GM12891 (cell line): ENCODE measurements around the gene NPHP4.

Source experiments
- DNase-seq: peaks from one replicate; pipeline ENCODE4 v3.0.0; 2011; ENCODE audit warnings: low spot score; ENCODE audit not compliant: insufficient read length
- FAIRE-seq: peaks from 2 replicates; lab custom pipeline; 2011; peaks lifted over from hg19 to GRCh38; lab: Jason Lieb, UNC
- PAX5 ChIP-seq: IDR thresholded peaks from 2 replicates; pipeline ENCODE4 v1.6.1; 2011; ENCODE audit warnings: low read length, moderate library complexity, mild to moderate bottlenecking; ENCODE audit not compliant: insufficient read depth, severe bottlenecking
- POLR2A ChIP-seq: IDR thresholded peaks from 2 replicates; pipeline ENCODE4 v1.6.1; 2011; ENCODE audit warnings: low read depth, low read length, control low read depth
- POLR2AphosphoS5 ChIP-seq: IDR thresholded peaks from 2 replicates; pipeline ENCODE4 v1.6.1; 2011; ENCODE audit warnings: low read depth, low read length, control low read depth
- POU2F2 ChIP-seq: IDR thresholded peaks from 2 replicates; pipeline ENCODE4 v1.6.1; 2011; ENCODE audit warnings: low read depth, mild to moderate bottlenecking, control low read depth, low read length, moderate library complexity
- SPI1 ChIP-seq: IDR thresholded peaks from 2 replicates; pipeline ENCODE4 v1.6.1; 2011; ENCODE audit warnings: low read depth, low read length, control low read depth
- TAF1 ChIP-seq: IDR thresholded peaks from 2 replicates; pipeline ENCODE4 v1.6.1; 2011; ENCODE audit warnings: low read depth, low read length, control low read depth

The NPHP4 gene

GRCh38 chr1:5906966-5907365 is 85.3 kb downstream of the NPHP4 start:
- TF ChIP-seq TAF1: no peak
- no peak for TF ChIP-seq POLR2A
- no peak for TF ChIP-seq POU2F2
- no peak for TF ChIP-seq POLR2AphosphoS5
- TF ChIP-seq SPI1: no peak
- TF ChIP-seq PAX5: no peak
- DNase-seq (no peak), FAIRE-seq (no peak)

- FAIRE-seq: no peak
- TF ChIP-seq TAF1: no peak
- TF ChIP-seq SPI1: no peak
- TF ChIP-seq PAX5: no peak
- no peak for TF ChIP-seq POLR2AphosphoS5
- no peak for DNase-seq
These were observed 86.1 kb downstream of the NPHP4 start for GRCh38 chr1:5906116-5906515.

- DNase-seq (no peak), FAIRE-seq (no peak)
- TF ChIP-seq SPI1 (no peak), TAF1 (no peak), POLR2A (no peak), PAX5 (no peak), POU2F2 (no peak), POLR2AphosphoS5 (no peak)
These were observed 86.8 kb downstream of the NPHP4 start for GRCh38 chr1:5905436-5905835.

- no peak for TF ChIP-seq TAF1
- no peak for TF ChIP-seq POU2F2
- no peak for TF ChIP-seq POLR2A
- TF ChIP-seq POLR2AphosphoS5: no peak
- no peak for TF ChIP-seq SPI1
- TF ChIP-seq PAX5: no peak
- no peak for FAIRE-seq
- DNase-seq: no peak
These were observed 87.7 kb downstream of the NPHP4 start for GRCh38 chr1:5904551-5904950.

- DNase-seq (no peak), FAIRE-seq (no peak)
- no peak for TF ChIP-seq TAF1
- no peak for TF ChIP-seq PAX5
- TF ChIP-seq POLR2AphosphoS5: no peak
- TF ChIP-seq POU2F2: no peak
- TF ChIP-seq SPI1: no peak
- no peak for TF ChIP-seq POLR2A
These were observed 88.5 kb downstream of the NPHP4 start for GRCh38 chr1:5903680-5904079.

GRCh38 chr1:5903031-5903430 is 89.2 kb downstream of the NPHP4 start:
- DNase-seq (no peak), FAIRE-seq (no peak)
- TF ChIP-seq SPI1: no peak
- no peak for TF ChIP-seq POLR2AphosphoS5
- TF ChIP-seq POU2F2: no peak
- no peak for TF ChIP-seq POLR2A
- TF ChIP-seq TAF1: no peak
- TF ChIP-seq PAX5: no peak

GRCh38 chr1:5901841-5902240 is 90.4 kb downstream of the NPHP4 start:
- TF ChIP-seq SPI1 (no peak), POLR2AphosphoS5 (no peak), POLR2A (no peak), PAX5 (no peak), POU2F2 (no peak), TAF1 (no peak)
- FAIRE-seq: no peak
- no peak for DNase-seq

- TF ChIP-seq TAF1 (no peak), PAX5 (no peak), POLR2AphosphoS5 (no peak), POLR2A (no peak), POU2F2 (no peak), SPI1 (no peak)
- FAIRE-seq: no peak
- no peak for DNase-seq
These were observed 91.1 kb downstream of the NPHP4 start for GRCh38 chr1:5901150-5901549.

- DNase-seq: no peak
- TF ChIP-seq POLR2AphosphoS5 (no peak), TAF1 (no peak), POU2F2 (no peak), SPI1 (no peak), POLR2A (no peak)
- no peak for FAIRE-seq
These were observed 94.0 kb downstream of the NPHP4 start for GRCh38 chr1:5898266-5898665.

- no peak for TF ChIP-seq TAF1
- TF ChIP-seq POLR2A: no peak
- TF ChIP-seq SPI1: no peak
- no peak for TF ChIP-seq POLR2AphosphoS5
- no peak for TF ChIP-seq PAX5
- TF ChIP-seq POU2F2: no peak
- DNase-seq: no peak
- FAIRE-seq: no peak
These were observed 95.2 kb downstream of the NPHP4 start for GRCh38 chr1:5896706-5897660.
